Kidney epithelial cell (primary cell): ENCODE data around the gene IPO13. TPM values are rescaled to one million over a fixed set of nuclear protein-coding genes. Genes with fewer than 3 reads are reported as not detected.
A peak's percentile ranks its signal among the peaks of the same experiment; 100 is the strongest.

Source experiments
- DNase-seq: peaks from one replicate; pipeline ENCODE4 v3.0.0-alpha.2; 2010; ENCODE audit warnings: low read depth
- H3K27me3 ChIP-seq: 2 replicates; pipeline ENCODE4 v1.6.0; 2011; ENCODE audit warnings: low read length; ENCODE audit not compliant: control insufficient read depth, insufficient read depth
- H3K36me3 ChIP-seq: 2 replicates; pipeline ENCODE4 v1.5.1; 2011; ENCODE audit warnings: low read length; ENCODE audit not compliant: control insufficient read depth, insufficient read depth
- H3K4me3 ChIP-seq: 2 replicates; pipeline ENCODE4 v1.5.1; 2011; ENCODE audit warnings: low read depth, mild to moderate bottlenecking, control low read depth, low read length
- total RNA-seq: library from RNA; depleted of rRNA; stranded (reverse); fragments of >200 nt; gene quantifications from 2 replicates; pipeline ENCODE4 v1.2.3, GENCODE V29; 2015
- TF ChIP-seq, protein P1 (sequence below): IDR thresholded peaks from 2 replicates; pipeline ENCODE4 v1.5.1; 2011; ENCODE audit warnings: mild to moderate bottlenecking, moderate library complexity, low read length, control low read depth, inconsistent platforms; ENCODE audit not compliant: insufficient read depth, poor library complexity, severe bottlenecking

IPO13 gene
- total RNA-seq, 1 donor from 2014 or later: 32.8 TPM

DNA sequence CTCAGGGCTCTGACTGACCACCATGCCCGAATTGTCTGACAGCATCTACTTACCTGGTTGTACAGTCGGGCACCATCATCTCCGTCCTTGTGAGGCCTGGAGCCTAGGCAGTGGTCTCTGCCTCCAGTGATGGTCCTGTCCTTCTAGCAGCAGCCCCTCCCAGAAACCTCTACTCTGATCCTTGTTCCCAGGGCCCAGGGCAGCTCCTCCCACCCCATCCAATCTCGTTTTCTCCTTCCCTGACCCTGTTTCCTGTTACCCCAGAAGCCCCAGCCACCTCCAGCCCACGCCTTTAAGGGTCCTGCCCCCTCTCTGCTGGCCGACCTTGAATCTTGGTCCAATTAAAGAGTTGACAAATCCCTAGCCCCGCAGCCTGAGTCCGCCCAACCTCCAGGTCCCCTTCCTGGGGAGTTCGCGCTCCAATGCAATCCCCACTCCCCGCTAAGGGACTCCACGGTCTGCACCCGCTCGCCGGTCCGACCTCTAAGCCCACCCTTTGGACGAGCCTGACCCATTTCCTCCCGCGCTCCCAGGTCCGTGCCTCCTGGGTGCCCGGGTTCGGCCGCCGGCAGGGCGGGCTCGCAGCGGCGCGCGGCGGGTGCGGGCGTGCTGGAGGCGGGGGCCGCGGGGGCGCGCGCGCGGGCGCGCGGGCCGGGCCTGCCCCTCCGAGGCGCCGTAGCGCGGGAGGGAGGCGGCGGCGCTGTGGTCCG lies 32.0 kb downstream of the IPO13 start, which contains the start of gene B4GALT2:
TSS of gene B4GALT2 (plus strand) at position 660 of the 710 bp plus-strand sequence. CDS start 1,951 bp downstream, outside the sequence.
- TF ChIP-seq, protein P1, sequence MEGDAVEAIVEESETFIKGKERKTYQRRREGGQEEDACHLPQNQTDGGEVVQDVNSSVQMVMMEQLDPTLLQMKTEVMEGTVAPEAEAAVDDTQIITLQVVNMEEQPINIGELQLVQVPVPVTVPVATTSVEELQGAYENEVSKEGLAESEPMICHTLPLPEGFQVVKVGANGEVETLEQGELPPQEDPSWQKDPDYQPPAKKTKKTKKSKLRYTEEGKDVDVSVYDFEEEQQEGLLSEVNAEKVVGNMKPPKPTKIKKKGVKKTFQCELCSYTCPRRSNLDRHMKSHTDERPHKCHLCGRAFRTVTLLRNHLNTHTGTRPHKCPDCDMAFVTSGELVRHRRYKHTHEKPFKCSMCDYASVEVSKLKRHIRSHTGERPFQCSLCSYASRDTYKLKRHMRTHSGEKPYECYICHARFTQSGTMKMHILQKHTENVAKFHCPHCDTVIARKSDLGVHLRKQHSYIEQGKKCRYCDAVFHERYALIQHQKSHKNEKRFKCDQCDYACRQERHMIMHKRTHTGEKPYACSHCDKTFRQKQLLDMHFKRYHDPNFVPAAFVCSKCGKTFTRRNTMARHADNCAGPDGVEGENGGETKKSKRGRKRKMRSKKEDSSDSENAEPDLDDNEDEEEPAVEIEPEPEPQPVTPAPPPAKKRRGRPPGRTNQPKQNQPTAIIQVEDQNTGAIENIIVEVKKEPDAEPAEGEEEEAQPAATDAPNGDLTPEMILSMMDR: no peak
- Histone ChIP-seq H3K27me3 (no peaks in the 10 kb centered on the region), H3K4me3 (peak within 1 kb of the TSS; percentile 57), H3K36me3 (peaks cover 4% of the 10 kb centered on the region)
- no peak for DNase-seq

DNA sequence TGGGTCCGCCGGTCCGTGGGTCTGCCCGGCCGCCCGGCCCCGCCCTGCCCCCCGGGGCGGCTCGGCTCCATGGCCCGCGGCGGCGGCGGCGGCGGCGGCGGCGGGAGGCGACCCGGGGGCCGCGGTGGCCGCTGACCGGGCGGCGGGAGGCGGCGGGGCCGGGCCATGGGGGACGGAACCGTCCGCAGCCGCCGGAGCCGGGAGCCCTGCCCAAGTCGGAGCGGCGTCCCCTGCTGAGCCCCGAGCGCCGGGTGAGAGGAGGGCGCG lies 32.4 kb downstream of the IPO13 start:
- no peak for DNase-seq
- Histone ChIP-seq H3K4me3 (peak overlapping the region; percentile 57), H3K27me3 (no peaks in the 10 kb centered on the region), H3K36me3 (peaks cover 4% of the 10 kb centered on the region)
- TF ChIP-seq, protein P1: no peak

DNA sequence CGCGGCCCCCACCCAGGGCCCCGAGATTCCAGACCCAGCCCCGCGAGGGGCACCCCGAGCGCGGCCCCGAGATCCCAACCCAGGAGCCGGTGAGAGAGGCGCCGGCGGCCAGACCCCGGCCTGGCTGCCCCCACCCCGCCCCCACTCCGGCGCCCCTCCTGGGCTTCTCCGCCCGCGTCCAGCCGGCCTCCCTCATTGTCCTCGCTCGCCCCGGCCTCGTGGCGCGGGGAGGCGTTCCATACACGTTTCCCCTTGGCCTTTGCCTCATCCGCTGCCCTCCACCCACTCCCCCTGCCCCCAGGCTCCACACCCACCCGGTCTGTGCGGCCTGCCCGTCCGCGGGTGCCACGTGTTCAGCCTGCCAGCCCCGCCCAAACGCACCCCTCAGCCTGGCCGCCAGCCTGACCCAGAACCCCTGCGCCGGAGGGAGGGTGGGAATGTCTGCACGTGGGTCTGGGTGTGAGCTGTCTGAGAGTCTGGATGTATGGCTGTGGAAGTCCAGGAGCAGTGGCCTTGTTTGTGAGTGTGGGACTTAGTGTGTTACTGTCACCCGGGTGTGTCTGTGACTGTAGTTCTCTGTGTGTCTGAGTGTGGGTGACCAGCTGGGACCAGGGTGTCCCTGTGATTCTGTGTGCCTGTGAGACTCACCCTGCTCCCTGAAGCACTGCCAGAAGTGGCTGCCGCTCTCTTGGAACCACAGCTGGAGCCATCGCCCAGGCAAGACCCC lies 32.9 kb downstream of the IPO13 start:
- DNase-seq: no peak
- Histone ChIP-seq H3K4me3 (peak overlapping the region; percentile 57), H3K27me3 (no peaks in the 10 kb centered on the region), H3K36me3 (peaks cover 6% of the 10 kb centered on the region)
- TF ChIP-seq, protein P1: no peak

DNA sequence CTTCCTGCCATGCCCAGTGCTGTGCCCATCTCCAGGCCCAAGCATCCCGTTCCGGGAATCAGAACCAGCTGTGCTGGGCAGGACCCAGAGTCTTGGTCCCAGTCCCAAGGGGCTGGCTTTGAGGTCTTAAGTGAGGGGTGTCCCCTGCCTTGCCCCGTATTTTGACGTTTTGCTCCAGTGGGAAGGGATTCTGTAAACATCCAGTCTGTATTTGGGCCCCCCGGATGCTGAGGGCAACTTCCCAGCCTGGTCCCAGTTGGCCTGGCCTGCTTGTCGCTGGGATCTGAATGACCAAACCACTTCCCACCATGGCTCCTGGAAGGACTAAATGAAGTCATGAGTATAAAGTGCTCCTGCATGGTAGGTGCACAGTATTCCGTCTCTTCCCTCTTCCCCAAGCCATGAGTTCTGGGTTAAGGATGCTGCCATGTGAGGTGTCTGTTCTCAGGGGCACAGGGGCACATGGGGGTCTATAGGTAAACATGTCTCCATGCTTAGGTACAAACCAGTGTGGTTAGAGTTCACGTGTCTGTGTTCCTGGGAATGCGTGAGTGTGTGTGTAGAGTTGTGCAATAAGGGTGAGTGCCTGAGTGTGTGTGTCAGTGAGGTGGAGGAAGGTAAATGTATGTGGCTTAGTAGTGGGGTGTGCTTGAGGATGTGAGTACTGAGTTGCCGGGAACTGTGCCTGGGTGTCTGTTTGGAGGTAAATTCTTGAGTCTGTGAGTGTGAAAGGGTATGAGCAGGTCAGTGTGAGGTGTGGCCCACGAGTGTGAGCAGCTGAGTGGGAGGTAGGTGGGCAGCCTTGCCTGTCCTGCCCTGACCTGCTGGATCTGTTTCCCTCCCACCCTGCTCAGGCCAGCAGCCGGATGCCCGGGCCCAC lies 33.7 kb downstream of the IPO13 start:
- TF ChIP-seq, protein P1: no peak
- no peak for DNase-seq
- H3K27me3 ChIP-seq: no peaks in the 10 kb centered on the region
- peaks cover 6% of the 10 kb centered on the region for H3K36me3 ChIP-seq
- peak overlapping the region; percentile 57 for H3K4me3 ChIP-seq

DNA sequence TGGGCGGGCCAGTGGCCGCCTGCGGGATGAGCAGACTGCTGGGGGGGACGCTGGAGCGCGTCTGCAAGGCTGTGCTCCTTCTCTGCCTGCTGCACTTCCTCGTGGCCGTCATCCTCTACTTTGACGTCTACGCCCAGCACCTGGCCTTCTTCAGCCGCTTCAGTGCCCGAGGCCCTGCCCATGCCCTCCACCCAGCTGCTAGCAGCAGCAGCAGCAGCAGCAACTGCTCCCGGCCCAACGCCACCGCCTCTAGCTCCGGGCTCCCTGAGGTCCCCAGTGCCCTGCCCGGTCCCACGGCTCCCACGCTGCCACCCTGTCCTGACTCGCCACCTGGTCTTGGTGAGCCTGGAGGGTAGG lies 34.4 kb downstream of the IPO13 start:
- H3K4me3 ChIP-seq: no peak overlapping the region
- TF ChIP-seq, protein P1: no peak

More for the DNA sequence above, 34.4 kb downstream of the IPO13 start:
- H3K27me3 ChIP-seq: no peaks in the 10 kb centered on the region
- DNase-seq: no peak
- H3K36me3 ChIP-seq: peaks cover 6% of the 10 kb centered on the region
